HG03521 (cell line): ENCODE results near the gene PEX5L.
"Not testable (repeated sequence)": the region's sequence is repeated elsewhere in the genome, so short reads cannot be mapped to it uniquely, and the experiment has no call there.

Experiments used
- ATAC-seq: cut with Tn5 transposase; IDR thresholded peaks from one replicate; pipeline ENCODE4 v1.9.1; 2021; ENCODE audit warnings: mild to moderate bottlenecking, moderate library complexity; ENCODE audit not compliant: unreplicated experiment

The PEX5L gene

GRCh38 chr3:179794355-179794754 is 242.4 kb downstream of the PEX5L start:
- ATAC-seq: no peak

DNA sequence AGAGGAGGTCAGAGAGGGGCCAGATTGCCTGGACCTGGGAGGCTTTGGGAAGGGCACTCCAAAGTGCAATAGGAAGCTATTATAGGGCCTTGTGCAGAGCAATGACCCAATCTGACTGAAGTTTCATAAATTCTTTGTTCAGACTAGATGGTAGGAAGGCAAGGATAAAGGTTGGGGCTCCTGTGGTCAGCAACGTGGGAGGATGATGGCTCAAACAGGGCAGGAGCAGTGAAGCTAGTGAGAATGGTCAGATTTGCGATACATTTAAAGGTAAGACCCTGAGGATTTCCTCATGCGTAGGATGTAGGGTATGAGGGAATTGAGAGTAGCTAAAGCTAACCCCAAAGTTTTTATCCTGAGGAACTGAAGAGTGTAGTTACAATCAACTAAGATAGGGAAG is 244.9 kb downstream of the PEX5L start:
- no peak for ATAC-seq

GRCh38 chr3:179788996-179789395 is 247.7 kb downstream of the PEX5L start:
- ATAC-seq: no peak

- ATAC-seq: not testable (repeated sequence)
These were observed 253.9 kb downstream of the PEX5L start for GRCh38 chr3:179782841-179783240.

- ATAC-seq: no peak
These were observed 261.2 kb downstream of the PEX5L start for GRCh38 chr3:179775416-179776122.

DNA sequence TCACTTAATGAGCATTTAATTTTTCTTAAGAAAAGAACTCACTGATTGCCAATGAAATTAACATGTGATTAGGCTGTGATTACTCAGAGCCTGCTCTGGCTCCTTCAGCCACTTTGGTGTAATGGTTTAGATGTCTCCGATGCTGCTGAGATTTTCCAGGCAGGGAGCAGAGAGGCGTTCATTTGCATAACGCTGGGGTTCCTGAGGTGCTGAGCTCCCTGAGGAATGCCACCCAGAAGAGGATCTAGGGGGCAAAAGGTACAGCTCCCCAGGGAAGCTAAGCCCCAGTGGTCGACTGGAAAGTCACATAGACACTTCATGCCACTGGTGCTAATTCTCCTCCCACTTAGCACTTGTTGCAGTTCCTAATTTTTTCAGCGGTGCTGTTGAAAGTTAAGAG is 264.4 kb downstream of the PEX5L start:
- ATAC-seq: no peak

DNA sequence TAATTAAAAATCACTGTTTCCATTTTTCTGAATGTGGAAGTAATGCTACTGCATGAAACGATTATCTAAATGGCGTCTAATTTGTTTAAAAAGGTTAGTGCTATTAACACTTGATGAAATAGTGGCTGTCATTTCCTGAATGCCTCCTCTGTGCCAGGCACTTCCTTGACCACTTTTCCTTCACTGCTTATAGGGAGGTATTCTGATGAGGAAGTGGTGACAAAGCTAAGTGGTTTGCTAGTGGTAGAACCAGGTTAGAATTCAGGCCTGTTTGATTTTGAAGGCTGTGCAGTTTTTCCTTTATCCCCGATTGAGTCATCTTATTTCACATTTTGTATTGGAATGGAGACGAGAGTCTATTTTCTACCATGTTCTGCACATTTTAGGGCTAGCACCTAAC is 264.9 kb downstream of the PEX5L start:
- no peak for ATAC-seq

DNA sequence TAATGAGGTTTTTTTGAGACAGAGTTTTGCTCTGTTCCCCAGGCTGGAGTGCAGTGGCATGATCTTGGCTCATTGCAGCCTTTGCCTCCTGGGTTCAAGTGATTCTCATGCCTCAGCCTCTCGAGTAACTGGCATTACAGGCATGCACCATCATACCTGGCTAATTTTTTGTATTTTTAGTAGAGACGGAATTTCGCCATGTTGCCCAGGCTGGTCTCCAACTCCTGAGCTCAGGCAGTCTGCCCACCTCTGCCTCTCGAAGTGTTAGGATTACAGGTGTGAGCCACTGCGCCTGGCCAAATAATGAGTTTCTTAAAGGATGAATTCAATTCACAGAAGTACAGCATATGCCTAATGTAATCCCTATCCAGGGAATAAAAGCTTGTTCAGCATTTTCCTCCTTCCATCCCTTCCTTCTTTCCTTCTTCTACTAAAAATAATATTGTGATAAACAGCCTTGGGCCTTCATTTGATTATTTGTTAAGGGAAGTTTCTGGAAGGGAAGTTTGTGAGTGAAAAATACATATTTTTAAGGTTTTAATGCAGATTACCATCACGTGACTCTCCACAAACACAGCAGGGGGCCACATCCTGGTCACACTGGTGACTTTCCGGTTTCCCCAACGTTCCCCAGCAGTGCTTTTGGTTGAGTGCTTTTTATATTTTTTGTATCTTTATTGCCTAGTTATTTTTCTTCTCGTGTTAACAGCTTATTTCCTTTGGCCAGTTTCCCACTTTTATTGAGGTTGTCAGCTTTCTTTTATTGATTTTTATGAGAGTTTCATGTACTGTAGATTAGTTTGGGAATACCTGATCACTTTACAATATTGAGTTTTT is 267.1 kb downstream of the PEX5L start:
- no peak for ATAC-seq

- ATAC-seq: no peak
These were observed 268.7 kb downstream of the PEX5L start for GRCh38 chr3:179768080-179768479.

GRCh38 chr3:179766416-179767133 is 270.2 kb downstream of the PEX5L start:
- ATAC-seq: no peak

- no peak for ATAC-seq
These were observed 271.3 kb downstream of the PEX5L start for GRCh38 chr3:179765396-179765795.

DNA sequence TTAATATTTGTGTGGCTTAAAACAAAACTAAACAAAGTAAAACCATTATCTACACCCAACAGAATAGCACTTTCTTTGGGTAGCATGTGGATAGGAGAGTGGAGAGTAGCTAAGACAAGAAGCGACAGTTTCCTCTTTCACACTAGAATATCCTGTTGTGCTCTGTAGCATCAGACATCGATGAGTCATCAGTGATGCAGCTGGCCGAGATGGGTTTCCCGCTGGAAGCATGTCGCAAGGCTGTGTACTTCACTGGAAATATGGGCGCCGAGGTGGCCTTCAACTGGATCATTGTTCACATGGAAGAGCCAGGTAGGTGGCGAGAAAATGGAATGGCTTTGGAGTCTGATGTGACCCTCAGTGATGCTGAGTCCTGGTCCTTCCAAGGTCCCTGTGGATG is 275.8 kb downstream of the PEX5L start:
- ATAC-seq: no peak

DNA sequence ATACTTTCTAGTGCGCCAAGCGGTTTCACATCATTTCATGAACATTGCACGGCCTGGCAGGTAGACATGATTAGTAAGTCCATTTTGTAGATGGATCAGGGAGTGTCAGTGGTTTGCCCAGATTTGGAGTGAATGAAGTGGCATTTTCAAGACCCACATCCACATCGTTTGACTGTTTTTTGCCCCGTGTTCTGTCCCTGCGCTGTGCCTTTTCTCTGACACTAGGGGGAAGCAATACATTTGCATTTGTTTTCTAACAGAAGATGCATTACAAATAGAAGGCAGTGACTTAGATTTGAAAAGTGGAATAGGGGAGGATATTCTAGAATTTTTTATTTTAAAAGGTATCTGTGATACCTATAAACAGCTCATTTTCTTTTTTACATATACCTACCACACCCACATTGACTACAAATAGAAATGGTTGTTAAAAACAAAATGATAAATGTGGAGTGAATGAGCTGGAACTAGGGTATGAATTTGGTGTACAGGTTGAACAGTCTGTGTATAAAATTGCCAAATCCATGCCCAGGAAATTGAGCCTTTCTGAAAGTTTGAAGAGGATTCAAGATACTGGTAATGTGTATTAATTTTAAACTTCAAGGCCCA is 285.9 kb downstream of the PEX5L start:
- ATAC-seq: no peak

GRCh38 chr3:179745716-179746115 is 291.0 kb downstream of the PEX5L start:
- ATAC-seq: no peak

GRCh38 chr3:179745079-179745478 is 291.7 kb downstream of the PEX5L start:
- no peak for ATAC-seq
